ENCODE measurements around the gene NR4A1. TPM values are rescaled to one million over a fixed set of nuclear protein-coding genes. Genes with fewer than 3 reads are reported as not detected.
A peak's percentile ranks its signal among the peaks of the same experiment; 100 is the strongest.

Gene NR4A1
- total RNA-seq: 100 to 1,000 TPM in 5 of 6 donors, 10 to 100 TPM in 1; 88.3 to 202 (median 156) TPM

GRCh38 chr12:52050758-52051541, at the start of gene NR4A1:
Gene NR4A1 (plus strand): TSS chr12:52051442. CDS start chr12:52054329, 2,887 bp downstream.
- Histone ChIP-seq H3K27me3 (no peaks in the 10 kb centered on the region), H3K36me3 (peaks cover 6 to 35% (median 24%) of the 10 kb centered on the region in 4 donors), H3K27ac (peak within 1 kb of the TSS; percentile 94 to 99 (median 94)), H3K4me1 (peaks cover 35 to 54% (median 38%) of the 10 kb centered on the region in 4 donors), H3K4me3 (peak within 1 kb of the TSS; percentile 49 to 87 (median 61)), H3K9me3 (no peaks in the 10 kb centered on the region)
- WGBS, 2 donors: 0 to 1% methylated on average over 10 to 11 of the region's 77 CpGs
- ATAC-seq (ENCODE audit: low FRiP score in 2 of 2): peak; percentile 88 to 95
- TF ChIP-seq EP300 (IDR thresholded peaks at IDR 0.05) (peak; percentile 71 to 94 (median 80)), POLR2A (IDR thresholded peaks at IDR 0.05) (peak in 3 of 4 donors; percentile 82 to 95 (median 94)), POLR2AphosphoS5 (IDR thresholded peaks at IDR 0.05) (peak; percentile 99 to 100)
- TF ChIP-seq, protein P1, sequence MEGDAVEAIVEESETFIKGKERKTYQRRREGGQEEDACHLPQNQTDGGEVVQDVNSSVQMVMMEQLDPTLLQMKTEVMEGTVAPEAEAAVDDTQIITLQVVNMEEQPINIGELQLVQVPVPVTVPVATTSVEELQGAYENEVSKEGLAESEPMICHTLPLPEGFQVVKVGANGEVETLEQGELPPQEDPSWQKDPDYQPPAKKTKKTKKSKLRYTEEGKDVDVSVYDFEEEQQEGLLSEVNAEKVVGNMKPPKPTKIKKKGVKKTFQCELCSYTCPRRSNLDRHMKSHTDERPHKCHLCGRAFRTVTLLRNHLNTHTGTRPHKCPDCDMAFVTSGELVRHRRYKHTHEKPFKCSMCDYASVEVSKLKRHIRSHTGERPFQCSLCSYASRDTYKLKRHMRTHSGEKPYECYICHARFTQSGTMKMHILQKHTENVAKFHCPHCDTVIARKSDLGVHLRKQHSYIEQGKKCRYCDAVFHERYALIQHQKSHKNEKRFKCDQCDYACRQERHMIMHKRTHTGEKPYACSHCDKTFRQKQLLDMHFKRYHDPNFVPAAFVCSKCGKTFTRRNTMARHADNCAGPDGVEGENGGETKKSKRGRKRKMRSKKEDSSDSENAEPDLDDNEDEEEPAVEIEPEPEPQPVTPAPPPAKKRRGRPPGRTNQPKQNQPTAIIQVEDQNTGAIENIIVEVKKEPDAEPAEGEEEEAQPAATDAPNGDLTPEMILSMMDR (IDR thresholded peaks at IDR 0.05): peak in 3 of 6 experiments; percentile 8 to 38 (median 30)
- peak; percentile 98 to 100 for DNase-seq

DNA sequence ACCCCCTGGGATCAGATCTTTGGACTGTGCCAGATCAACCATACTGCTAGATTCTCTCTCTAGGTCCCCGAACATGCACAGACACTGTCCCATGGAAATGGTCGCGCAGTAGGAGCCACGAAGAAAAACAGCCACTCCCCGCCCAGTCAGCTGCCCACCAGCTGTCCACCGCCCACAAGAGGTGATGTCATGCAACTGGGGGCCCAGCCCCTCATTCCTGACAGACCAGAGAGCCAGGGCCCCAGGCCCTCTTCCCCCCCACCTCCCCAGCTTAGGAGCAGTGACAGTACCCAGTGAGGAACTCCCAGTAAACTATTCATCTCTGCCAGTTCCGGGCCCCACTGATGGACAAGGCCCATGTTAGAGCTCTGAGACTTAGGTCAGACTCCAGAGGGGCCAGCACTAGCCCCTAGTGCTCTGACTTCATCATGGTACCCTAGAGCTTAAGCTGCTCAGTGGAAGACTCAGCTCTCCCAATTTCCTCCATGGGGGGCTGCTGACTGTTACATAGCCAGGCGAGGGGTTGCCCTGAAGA, 48.2 kb upstream of the NR4A1 start:
- Histone ChIP-seq H3K27ac (no peak overlapping the region), H3K4me3 (no peak overlapping the region), H3K27me3 (peaks cover 0 to 17% (median 8%) of the 10 kb centered on the region in 4 donors), H3K4me1 (peaks cover 23 to 39% (median 32%) of the 10 kb centered on the region in 4 donors), H3K36me3 (peaks cover 0 to 3% (median 0%) of the 10 kb centered on the region in 4 donors), H3K9me3 (no peaks in the 10 kb centered on the region)
- DNase-seq (no peak), ATAC-seq (ENCODE audit: low FRiP score in 2 of 2) (no peak)
- TF ChIP-seq POLR2A (IDR thresholded peaks at IDR 0.05) (no peak), EP300 (IDR thresholded peaks at IDR 0.05) (no peak), POLR2AphosphoS5 (IDR thresholded peaks at IDR 0.05) (no peak)
- TF ChIP-seq, protein P1 (IDR thresholded peaks at IDR 0.05): no peak
- 95% methylated on average over 5 of the region's 8 CpGs; no CpG with 5 or more reads in 1 of the 2 donors for WGBS, 2 donors

DNA sequence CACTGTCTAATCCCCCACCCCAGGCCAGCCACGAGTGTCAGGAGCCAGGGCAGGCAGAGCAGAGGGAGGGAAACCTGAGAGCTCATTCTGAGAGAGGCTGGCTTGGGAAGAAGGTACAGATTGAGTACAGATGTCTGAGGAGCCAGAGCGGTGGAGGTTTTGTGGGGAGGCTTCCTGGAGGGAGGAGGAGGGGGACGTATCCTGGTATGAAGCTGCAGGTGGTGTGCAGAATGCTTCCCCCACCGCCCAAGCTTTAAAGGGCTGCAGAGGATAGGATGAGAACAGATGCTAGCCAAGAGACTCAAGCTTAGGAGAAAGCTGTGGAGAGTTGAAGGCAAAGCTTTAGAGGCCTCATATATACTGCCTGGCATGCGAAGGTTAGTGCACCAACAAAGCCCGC, 47.7 kb upstream of the NR4A1 start:
- Histone ChIP-seq H3K4me3 (no peak overlapping the region), H3K9me3 (no peaks in the 10 kb centered on the region), H3K4me1 (peaks cover 24 to 44% (median 32%) of the 10 kb centered on the region in 4 donors), H3K27me3 (peaks cover 0 to 17% (median 8%) of the 10 kb centered on the region in 4 donors), H3K27ac (no peak overlapping the region), H3K36me3 (peaks cover 0 to 8% (median 0%) of the 10 kb centered on the region in 4 donors)
- no peak for TF ChIP-seq POLR2AphosphoS5 (IDR thresholded peaks at IDR 0.05)
- no peak for TF ChIP-seq POLR2A (IDR thresholded peaks at IDR 0.05)
- TF ChIP-seq, protein P1 (IDR thresholded peaks at IDR 0.05): no peak
- TF ChIP-seq EP300 (IDR thresholded peaks at IDR 0.05): no peak
- WGBS, 2 donors: 60 to 75% methylated on average over 6 of the region's 6 CpGs
- DNase-seq (no peak), ATAC-seq (ENCODE audit: low FRiP score in 2 of 2) (no peak)

DNA sequence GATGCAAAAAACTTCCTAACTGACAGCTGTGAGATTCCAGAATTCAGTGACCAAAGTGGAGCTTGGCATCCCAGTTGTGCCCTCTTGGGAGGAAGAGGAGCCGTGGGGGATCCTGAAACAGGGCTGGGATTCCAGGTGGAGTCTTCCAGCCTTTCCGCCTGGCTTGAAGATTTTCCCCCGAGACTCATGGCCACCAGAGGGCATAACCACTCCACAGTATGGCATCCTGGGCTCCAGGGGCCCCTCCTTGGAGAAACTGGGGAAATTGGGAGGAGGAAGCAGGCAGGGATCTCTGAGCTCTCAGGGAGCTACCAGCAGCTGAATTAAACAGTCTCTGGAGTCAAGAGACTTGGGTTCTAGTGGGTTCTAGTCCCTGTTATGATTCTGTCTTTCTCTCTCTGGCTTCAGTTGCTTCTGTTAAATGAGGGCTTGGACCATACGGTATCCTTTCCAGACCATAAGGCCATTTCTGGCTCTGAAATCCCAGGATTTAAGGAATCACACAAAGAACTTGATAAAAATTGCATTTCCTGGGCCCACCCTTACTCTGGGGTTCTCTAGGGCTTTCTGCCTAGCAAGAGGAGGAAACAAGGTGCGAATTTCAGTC, 47.1 kb upstream of the NR4A1 start:
- DNase-seq: peak in 1 of 2 donors; percentile 61
- TF ChIP-seq POLR2A (IDR thresholded peaks at IDR 0.05): no peak
- TF ChIP-seq, protein P1 (IDR thresholded peaks at IDR 0.05): peak; percentile 61 to 78 (median 65)
- 51 to 90% methylated on average over 2 to 5 of the region's 5 CpGs for WGBS, 2 donors
- Histone ChIP-seq H3K4me1 (peaks cover 28 to 46% (median 32%) of the 10 kb centered on the region in 4 donors), H3K4me3 (no peak overlapping the region), H3K36me3 (peaks cover 0 to 13% (median 0%) of the 10 kb centered on the region in 4 donors), H3K9me3 (no peaks in the 10 kb centered on the region), H3K27me3 (peaks cover 0 to 17% (median 8%) of the 10 kb centered on the region in 4 donors), H3K27ac (peak overlapping the region in 1 of 4 donors; percentile 38)
- ATAC-seq (ENCODE audit: low FRiP score in 2 of 2): peak in 1 of 2 donors; percentile 7

Data from upper lobe of left lung (tissue), 6 donors.